KG1 (cell line): ENCODE data around the gene DPYSL5.
"Not testable (repeated sequence)": the region's sequence is repeated elsewhere in the genome, so short reads cannot be mapped to it uniquely, and the experiment has no call there.

Experiments used
- DNase-seq: peaks from one replicate; lab custom pipeline; 2025; lab: John Stamatoyannopoulos, UW

The DPYSL5 gene

GRCh38 chr2:26903676-26904075 lies 55.7 kb downstream of the DPYSL5 start:
- no peak for DNase-seq

DNA sequence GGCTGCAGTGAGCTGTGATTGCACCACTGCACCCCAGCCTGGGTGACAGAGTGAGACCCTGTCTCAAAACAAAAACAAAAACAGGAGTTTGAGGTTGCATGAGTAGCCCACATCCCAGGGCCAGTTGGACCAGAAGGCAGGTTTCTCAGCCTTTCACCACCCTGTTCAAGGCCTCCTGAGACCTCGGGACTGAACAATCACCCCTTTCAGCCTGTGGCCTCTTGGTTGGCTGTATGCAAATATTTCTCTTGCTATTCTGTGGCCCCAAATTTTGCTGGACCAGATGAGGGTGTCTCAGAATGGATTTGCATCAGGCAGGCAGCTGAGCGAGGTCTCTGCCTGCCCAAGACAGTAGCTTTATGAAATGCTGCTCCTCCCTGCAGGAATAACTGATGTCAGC lies 56.9 kb downstream of the DPYSL5 start:
- DNase-seq = no peak

DNA sequence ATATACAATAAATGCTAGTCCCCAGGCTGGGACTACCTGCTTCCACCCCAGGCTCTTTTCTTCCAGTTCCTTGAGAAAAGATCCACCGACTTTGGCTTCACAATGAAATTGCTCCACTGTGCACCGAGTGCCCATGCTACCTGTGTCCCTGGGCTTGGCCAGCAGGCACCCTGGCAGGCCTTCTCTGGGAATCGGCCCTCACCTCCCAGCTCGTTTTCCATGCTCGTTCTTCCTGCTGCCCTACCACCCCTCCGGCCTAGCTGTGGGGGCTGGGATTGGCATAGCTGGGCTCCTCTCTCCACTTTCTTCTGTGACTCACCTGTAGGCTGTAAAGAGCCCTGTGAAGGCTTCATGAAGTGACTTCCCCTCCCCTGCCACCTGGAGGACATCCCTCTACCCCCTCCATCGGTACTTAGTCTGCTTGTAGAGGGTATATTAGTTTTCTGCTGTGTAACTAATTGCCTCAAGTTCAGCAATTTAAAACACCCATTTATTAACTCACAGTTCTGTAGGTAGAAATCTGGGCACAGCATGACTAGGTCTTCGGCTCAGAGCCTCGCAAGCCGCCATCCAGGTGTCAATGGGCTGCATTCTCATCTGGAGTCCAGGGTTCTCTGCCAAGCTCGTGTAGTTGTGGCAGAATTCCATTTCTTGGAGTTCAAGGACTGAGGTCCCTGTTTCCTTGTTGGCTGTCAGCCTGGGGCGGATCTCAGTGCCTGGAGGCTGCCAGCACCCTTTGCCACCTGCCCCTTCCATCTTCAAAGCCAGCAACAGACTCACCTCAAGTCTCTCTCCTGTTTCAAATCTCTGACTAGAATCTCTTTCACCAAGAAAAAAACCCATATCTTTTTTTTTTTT lies 57.6 kb downstream of the DPYSL5 start:
- no peak for DNase-seq

GRCh38 chr2:26907416-26907815 lies 59.5 kb downstream of the DPYSL5 start:
- DNase-seq = no peak

- DNase-seq = no peak
Measured at GRCh38 chr2:26910176-26910575, 62.2 kb downstream of the DPYSL5 start.

GRCh38 chr2:26911911-26912861 lies 64.3 kb downstream of the DPYSL5 start:
- no peak for DNase-seq

- DNase-seq = no peak
Measured at GRCh38 chr2:26913606-26913998, 65.7 kb downstream of the DPYSL5 start.

DNA sequence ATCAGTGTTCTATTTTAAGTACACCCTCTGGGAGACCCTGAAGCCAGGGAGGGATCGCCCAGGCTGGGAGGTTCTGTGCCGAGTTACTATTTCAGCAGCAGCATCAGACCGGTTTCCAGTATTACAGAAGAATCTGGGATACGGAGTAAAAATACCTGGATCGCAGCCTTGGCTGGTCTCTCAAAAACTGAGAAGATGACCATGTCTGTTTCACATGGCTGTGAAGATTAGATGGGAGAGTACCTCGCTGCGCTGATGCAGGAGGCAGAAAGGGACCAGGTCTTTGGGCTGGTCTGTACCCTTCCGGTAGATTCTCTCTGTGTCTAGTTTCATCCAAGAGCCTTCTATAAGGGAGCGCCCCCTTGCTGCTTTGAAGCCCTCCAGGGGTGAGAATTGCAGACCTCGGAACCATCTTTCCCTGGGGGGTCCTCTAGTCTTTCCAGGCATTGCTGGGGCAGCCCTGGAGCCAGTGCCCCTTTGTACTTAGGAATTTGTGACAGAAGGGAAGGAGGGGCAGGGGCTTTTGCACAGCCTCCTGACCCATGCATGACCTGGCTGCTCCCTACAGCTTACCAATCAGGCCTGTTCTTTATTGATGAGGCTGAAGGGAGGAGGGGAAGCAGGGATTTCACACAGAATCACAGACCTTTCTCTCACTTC lies 66.2 kb downstream of the DPYSL5 start:
- no peak for DNase-seq

GRCh38 chr2:26914659-26915310 lies 66.9 kb downstream of the DPYSL5 start:
- DNase-seq = no peak

GRCh38 chr2:26915316-26915715 lies 67.4 kb downstream of the DPYSL5 start:
- DNase-seq = no peak

DNA sequence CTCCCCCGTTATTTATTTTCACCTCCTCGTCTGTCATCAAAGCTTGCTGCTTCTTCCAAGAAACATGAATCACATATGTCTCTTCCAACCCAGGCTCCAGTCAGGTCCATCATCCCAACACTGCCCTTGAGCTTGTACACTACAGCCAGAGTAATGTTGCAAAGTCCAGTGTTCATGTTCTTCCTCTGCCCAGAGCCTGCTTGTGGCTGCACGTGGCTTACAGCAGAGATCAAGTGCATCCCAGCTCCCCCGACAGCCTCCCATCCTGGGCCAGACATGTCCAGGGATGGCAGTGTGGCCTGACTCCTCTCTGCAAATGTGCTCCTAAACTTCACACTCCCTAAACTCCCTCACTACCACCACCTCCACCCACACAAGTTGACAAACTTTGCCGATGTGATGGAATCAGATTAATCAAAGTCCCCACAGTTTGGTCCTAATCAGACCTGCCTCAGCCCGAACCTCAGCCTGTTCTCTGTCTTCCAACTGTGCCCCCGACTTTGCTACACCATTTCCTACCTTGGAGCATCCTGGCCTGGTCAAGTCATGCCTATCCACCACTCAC lies 68.3 kb downstream of the DPYSL5 start:
- DNase-seq = no peak

GRCh38 chr2:26917135-26917836 lies 69.4 kb downstream of the DPYSL5 start:
- DNase-seq = no peak

DNA sequence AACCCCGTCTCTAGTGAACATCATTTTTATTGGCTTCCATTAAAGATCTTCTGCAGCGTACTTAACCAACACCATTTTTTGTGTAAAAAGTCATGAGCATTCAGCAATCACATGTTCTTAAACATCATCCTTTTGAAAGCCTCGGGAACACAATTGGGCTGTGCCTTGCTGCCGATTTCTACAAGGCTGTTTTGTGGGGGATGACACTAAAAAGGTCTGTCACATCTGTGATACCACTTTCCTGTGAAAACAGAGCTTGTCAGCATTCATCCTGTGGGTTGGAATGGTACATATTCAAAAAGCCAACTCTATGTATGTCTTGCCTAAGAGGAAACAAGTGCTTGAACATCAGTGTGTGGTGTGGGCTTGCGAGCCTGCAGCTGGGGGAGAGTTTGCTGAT lies 73.4 kb downstream of the DPYSL5 start:
- DNase-seq = no peak

- no peak for DNase-seq
Measured at GRCh38 chr2:26922405-26923188, 74.7 kb downstream of the DPYSL5 start.

GRCh38 chr2:26923189-26923466 lies 75.2 kb downstream of the DPYSL5 start:
- not testable (repeated sequence) for DNase-seq

- DNase-seq = no peak
Measured at GRCh38 chr2:26924731-26925099, 76.8 kb downstream of the DPYSL5 start.

- no peak for DNase-seq
Measured at GRCh38 chr2:26925100-26925791, 77.3 kb downstream of the DPYSL5 start.

DNA sequence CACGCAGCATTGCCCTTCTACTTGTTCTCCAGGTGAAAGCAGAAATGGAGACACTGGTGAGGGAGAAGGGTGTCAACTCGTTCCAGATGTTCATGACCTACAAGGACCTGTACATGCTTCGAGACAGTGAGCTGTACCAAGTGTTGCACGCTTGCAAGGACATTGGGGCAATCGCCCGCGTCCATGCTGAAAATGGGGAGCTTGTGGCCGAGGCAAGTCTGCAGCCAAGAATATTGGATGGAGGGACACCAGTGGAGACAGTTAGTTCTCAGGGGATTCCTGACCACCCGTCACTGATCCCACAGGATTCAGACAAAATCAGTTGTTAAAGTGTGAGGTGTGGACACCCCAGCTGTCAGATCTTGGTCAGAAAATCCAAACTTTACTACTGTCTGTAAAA lies 79.3 kb downstream of the DPYSL5 start:
- no peak for DNase-seq

GRCh38 chr2:26932974-26933373 lies 85.0 kb downstream of the DPYSL5 start:
- DNase-seq = no peak
